ENCODE results near the gene MYH6.

DNA sequence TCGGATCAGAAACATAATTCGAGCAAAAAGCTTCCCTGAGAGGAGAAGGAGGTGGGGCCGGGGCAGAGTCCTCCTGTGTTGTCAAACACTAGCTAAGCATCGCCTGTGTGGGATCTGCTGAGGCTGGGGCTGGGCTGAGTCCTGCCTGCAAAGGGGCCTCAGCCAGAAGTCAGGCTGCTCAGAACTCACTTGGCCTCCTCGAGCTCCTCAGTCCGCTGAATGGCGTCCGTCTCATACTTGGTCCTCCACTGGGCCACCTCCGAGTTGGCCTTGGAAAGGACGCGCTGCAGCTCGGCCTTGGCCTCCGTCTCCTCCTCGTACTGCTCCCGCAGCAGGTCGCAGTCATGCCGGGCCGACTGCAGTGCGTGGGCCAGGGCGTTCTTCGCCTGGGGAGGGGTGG is 9.9 kb upstream of the MYH6 start:
- TF ChIP-seq MAX (CRISPR knock-in tag; IDR thresholded peaks at IDR 0.05) = no peak
- no peak for TF ChIP-seq CTCF (IDR thresholded peaks at IDR 0.05)
- no peak for TF ChIP-seq ZNF138 (CRISPR knock-in tag; conservative IDR thresholded peaks at IDR 0.05)
- TF ChIP-seq NR1H2 (CRISPR knock-in tag; IDR thresholded peaks at IDR 0.05) = no peak
- no peak for TF ChIP-seq ATF2 (CRISPR knock-in tag; IDR thresholded peaks at IDR 0.05; ENCODE audit: borderline replicate concordance, low read depth)
- TF ChIP-seq JUN (CRISPR knock-in tag; IDR thresholded peaks at IDR 0.05) = no peak
- TF ChIP-seq, protein P1, sequence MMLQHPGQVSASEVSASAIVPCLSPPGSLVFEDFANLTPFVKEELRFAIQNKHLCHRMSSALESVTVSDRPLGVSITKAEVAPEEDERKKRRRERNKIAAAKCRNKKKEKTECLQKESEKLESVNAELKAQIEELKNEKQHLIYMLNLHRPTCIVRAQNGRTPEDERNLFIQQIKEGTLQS (CRISPR knock-in tag; conservative IDR thresholded peaks at IDR 0.05) = no peak
- TF ChIP-seq PRRX2 (CRISPR knock-in tag; IDR thresholded peaks at IDR 0.05) = no peak
- TF ChIP-seq, protein P2, sequence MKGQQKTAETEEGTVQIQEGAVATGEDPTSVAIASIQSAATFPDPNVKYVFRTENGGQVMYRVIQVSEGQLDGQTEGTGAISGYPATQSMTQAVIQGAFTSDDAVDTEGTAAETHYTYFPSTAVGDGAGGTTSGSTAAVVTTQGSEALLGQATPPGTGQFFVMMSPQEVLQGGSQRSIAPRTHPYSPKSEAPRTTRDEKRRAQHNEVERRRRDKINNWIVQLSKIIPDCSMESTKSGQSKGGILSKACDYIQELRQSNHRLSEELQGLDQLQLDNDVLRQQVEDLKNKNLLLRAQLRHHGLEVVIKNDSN (CRISPR knock-in tag; IDR thresholded peaks at IDR 0.05) = no peak
- no peak for TF ChIP-seq ZNF671 (CRISPR knock-in tag; IDR thresholded peaks at IDR 0.05)
- TF ChIP-seq, protein P3, sequence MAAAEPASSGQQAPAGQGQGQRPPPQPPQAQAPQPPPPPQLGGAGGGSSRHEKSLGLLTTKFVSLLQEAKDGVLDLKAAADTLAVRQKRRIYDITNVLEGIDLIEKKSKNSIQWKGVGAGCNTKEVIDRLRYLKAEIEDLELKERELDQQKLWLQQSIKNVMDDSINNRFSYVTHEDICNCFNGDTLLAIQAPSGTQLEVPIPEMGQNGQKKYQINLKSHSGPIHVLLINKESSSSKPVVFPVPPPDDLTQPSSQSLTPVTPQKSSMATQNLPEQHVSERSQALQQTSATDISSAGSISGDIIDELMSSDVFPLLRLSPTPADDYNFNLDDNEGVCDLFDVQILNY (CRISPR knock-in tag; IDR thresholded peaks at IDR 0.05) = no peak
- TF ChIP-seq CREM (CRISPR knock-in tag; IDR thresholded peaks at IDR 0.05) = no peak
- TF ChIP-seq USF2 (CRISPR knock-in tag; IDR thresholded peaks at IDR 0.05) = no peak
